ENCODE measurements around the gene SETBP1. TPM values are rescaled to one million over a fixed set of nuclear protein-coding genes. Genes with fewer than 3 reads are reported as not detected.

SETBP1 gene
- total RNA-seq, 1 donor from 2014 or later = 13.6 TPM

GRCh38 chr18:44936485-44936884, 255.8 kb downstream of the SETBP1 start:
- no peak overlapping the region for H3K9ac ChIP-seq (ENCODE audit: low read depth in 1 of 3, low read length in 3 of 3)
- peaks cover 10 to 12% (median 11%) of the 10 kb centered on the region in 3 donors for H3K4me1 ChIP-seq (ENCODE audit: control insufficient read depth in 3 of 3, insufficient read depth in 3 of 3, low read length in 3 of 3)
- H3K36me3 ChIP-seq (ENCODE audit: control insufficient read depth in 3 of 3, insufficient read depth in 3 of 3, low read length in 3 of 3) = no peaks in the 10 kb centered on the region
- no peak overlapping the region for H3K4me3 ChIP-seq (ENCODE audit: low read length in 3 of 3)
- H3K9me3 ChIP-seq (ENCODE audit: control insufficient read depth in 3 of 3, low read length in 3 of 3) = no peaks in the 10 kb centered on the region
- no peaks in the 10 kb centered on the region for H3K27me3 ChIP-seq (ENCODE audit: control insufficient read depth in 3 of 3, insufficient read depth in 3 of 3, low read length in 3 of 3)
- H3K27ac ChIP-seq (ENCODE audit: low read depth, low read length) = no peak overlapping the region

GRCh38 chr18:44937960-44938719, 257.5 kb downstream of the SETBP1 start:
- H3K36me3 ChIP-seq (ENCODE audit: control insufficient read depth in 3 of 3, insufficient read depth in 3 of 3, low read length in 3 of 3) = no peaks in the 10 kb centered on the region
- H3K4me1 ChIP-seq (ENCODE audit: control insufficient read depth in 3 of 3, insufficient read depth in 3 of 3, low read length in 3 of 3) = peaks cover 11 to 13% (median 11%) of the 10 kb centered on the region in 3 donors
- H3K27me3 ChIP-seq (ENCODE audit: control insufficient read depth in 3 of 3, insufficient read depth in 3 of 3, low read length in 3 of 3) = no peaks in the 10 kb centered on the region
- H3K9me3 ChIP-seq (ENCODE audit: control insufficient read depth in 3 of 3, low read length in 3 of 3) = no peaks in the 10 kb centered on the region
- no peak overlapping the region for H3K27ac ChIP-seq (ENCODE audit: low read depth, low read length)
- no peak overlapping the region for H3K9ac ChIP-seq (ENCODE audit: low read depth in 1 of 3, low read length in 3 of 3)
- no peak overlapping the region for H3K4me3 ChIP-seq (ENCODE audit: low read length in 3 of 3)

GRCh38 chr18:44938720-44939665, 258.3 kb downstream of the SETBP1 start:
- Histone ChIP-seq H3K36me3 (ENCODE audit: control insufficient read depth in 3 of 3, insufficient read depth in 3 of 3, low read length in 3 of 3) (no peaks in the 10 kb centered on the region), H3K27ac (ENCODE audit: low read depth, low read length) (no peak overlapping the region), H3K9ac (ENCODE audit: low read depth in 1 of 3, low read length in 3 of 3) (no peak overlapping the region), H3K27me3 (ENCODE audit: control insufficient read depth in 3 of 3, insufficient read depth in 3 of 3, low read length in 3 of 3) (no peaks in the 10 kb centered on the region), H3K4me3 (ENCODE audit: low read length in 3 of 3) (no peak overlapping the region), H3K9me3 (ENCODE audit: control insufficient read depth in 3 of 3, low read length in 3 of 3) (no peaks in the 10 kb centered on the region), H3K4me1 (ENCODE audit: control insufficient read depth in 3 of 3, insufficient read depth in 3 of 3, low read length in 3 of 3) (peaks cover 14 to 21% (median 17%) of the 10 kb centered on the region in 3 donors)

DNA sequence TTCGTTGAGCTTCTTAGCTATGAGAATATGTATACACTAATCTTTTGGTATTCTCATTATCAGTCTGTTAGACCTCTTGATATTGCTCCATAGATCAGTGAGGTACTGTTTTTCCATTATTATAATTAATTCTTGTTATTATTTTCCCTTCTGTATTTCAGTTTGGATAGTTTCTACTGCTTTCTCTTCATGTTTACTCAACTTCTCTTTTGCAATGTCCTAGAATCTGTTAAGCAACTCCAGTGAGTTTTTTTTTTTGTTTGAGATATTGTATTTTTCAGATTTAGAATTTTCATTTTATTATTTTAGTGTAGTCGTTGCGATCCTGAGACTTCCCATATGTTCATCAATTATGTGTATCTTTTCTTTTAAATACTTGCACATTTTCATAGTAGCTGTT, 260.8 kb downstream of the SETBP1 start:
- H3K9me3 ChIP-seq (ENCODE audit: control insufficient read depth in 3 of 3, low read length in 3 of 3) = no peaks in the 10 kb centered on the region
- no peaks in the 10 kb centered on the region for H3K27me3 ChIP-seq (ENCODE audit: control insufficient read depth in 3 of 3, insufficient read depth in 3 of 3, low read length in 3 of 3)
- H3K27ac ChIP-seq (ENCODE audit: low read depth, low read length) = no peak overlapping the region
- H3K4me1 ChIP-seq (ENCODE audit: control insufficient read depth in 3 of 3, insufficient read depth in 3 of 3, low read length in 3 of 3) = peaks cover 4 to 13% (median 7%) of the 10 kb centered on the region in 3 donors
- no peaks in the 10 kb centered on the region for H3K36me3 ChIP-seq (ENCODE audit: control insufficient read depth in 3 of 3, insufficient read depth in 3 of 3, low read length in 3 of 3)
- H3K9ac ChIP-seq (ENCODE audit: low read depth in 1 of 3, low read length in 3 of 3) = no peak overlapping the region
- H3K4me3 ChIP-seq (ENCODE audit: low read length in 3 of 3) = no peak overlapping the region

DNA sequence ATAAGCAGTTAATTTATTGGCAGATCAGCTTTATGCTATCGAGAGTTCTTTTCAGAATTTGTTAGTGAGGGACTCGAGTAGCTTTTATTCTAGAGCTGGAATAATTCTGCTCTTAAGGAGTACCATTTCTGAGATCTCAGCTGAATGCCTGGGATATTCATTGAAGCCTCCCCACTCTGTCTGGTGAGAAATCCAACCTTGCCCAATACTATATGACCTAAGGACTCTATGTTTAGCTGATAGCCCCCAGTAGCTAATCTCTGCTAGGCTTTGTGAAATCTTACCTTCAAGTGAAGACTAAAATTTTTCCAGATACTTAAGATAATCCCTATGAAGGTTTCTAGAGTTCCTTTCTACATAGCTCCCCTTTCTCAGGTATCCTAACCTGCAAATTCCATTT, 261.4 kb downstream of the SETBP1 start:
- Histone ChIP-seq H3K27ac (ENCODE audit: low read depth, low read length) (no peak overlapping the region), H3K4me3 (ENCODE audit: low read length in 3 of 3) (no peak overlapping the region), H3K27me3 (ENCODE audit: control insufficient read depth in 3 of 3, insufficient read depth in 3 of 3, low read length in 3 of 3) (no peaks in the 10 kb centered on the region), H3K9me3 (ENCODE audit: control insufficient read depth in 3 of 3, low read length in 3 of 3) (no peaks in the 10 kb centered on the region), H3K4me1 (ENCODE audit: control insufficient read depth in 3 of 3, insufficient read depth in 3 of 3, low read length in 3 of 3) (peaks cover 3 to 11% (median 7%) of the 10 kb centered on the region in 3 donors), H3K9ac (ENCODE audit: low read depth in 1 of 3, low read length in 3 of 3) (no peak overlapping the region), H3K36me3 (ENCODE audit: control insufficient read depth in 3 of 3, insufficient read depth in 3 of 3, low read length in 3 of 3) (no peaks in the 10 kb centered on the region)

GRCh38 chr18:44943311-44943881, 262.7 kb downstream of the SETBP1 start:
- Histone ChIP-seq H3K9ac (ENCODE audit: low read depth in 1 of 3, low read length in 3 of 3) (no peak overlapping the region), H3K27ac (ENCODE audit: low read depth, low read length) (no peak overlapping the region), H3K9me3 (ENCODE audit: control insufficient read depth in 3 of 3, low read length in 3 of 3) (no peaks in the 10 kb centered on the region), H3K4me3 (ENCODE audit: low read length in 3 of 3) (no peak overlapping the region), H3K4me1 (ENCODE audit: control insufficient read depth in 3 of 3, insufficient read depth in 3 of 3, low read length in 3 of 3) (peaks cover 3 to 11% (median 7%) of the 10 kb centered on the region in 3 donors), H3K36me3 (ENCODE audit: control insufficient read depth in 3 of 3, insufficient read depth in 3 of 3, low read length in 3 of 3) (no peaks in the 10 kb centered on the region), H3K27me3 (ENCODE audit: control insufficient read depth in 3 of 3, insufficient read depth in 3 of 3, low read length in 3 of 3) (no peaks in the 10 kb centered on the region)

DNA sequence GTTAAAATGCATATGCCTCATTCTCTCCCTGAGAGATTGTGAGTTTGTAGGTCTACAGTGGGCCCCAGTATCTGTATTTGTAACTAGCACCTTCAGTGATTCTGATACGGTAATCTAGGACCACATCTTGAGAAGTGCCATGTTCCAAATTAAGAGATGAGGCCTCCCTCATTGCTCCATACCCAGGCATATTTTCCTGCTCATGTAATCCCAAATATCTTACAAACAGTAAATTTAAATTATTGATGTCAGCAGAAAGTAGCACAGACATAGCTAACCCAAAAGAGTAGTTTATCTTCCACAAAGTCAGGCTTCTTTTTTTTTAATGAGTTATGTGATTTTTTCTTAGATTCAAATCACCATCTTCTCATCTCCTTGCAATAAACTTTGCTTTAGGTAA, 263.8 kb downstream of the SETBP1 start:
- no peaks in the 10 kb centered on the region for H3K27me3 ChIP-seq (ENCODE audit: control insufficient read depth in 3 of 3, insufficient read depth in 3 of 3, low read length in 3 of 3)
- H3K4me1 ChIP-seq (ENCODE audit: control insufficient read depth in 3 of 3, insufficient read depth in 3 of 3, low read length in 3 of 3) = peaks cover 3 to 11% (median 7%) of the 10 kb centered on the region in 3 donors
- no peak overlapping the region for H3K9ac ChIP-seq (ENCODE audit: low read depth in 1 of 3, low read length in 3 of 3)
- no peaks in the 10 kb centered on the region for H3K36me3 ChIP-seq (ENCODE audit: control insufficient read depth in 3 of 3, insufficient read depth in 3 of 3, low read length in 3 of 3)
- H3K4me3 ChIP-seq (ENCODE audit: low read length in 3 of 3) = no peak overlapping the region
- no peak overlapping the region for H3K27ac ChIP-seq (ENCODE audit: low read depth, low read length)
- H3K9me3 ChIP-seq (ENCODE audit: control insufficient read depth in 3 of 3, low read length in 3 of 3) = no peaks in the 10 kb centered on the region

- H3K27me3 ChIP-seq (ENCODE audit: control insufficient read depth in 3 of 3, insufficient read depth in 3 of 3, low read length in 3 of 3) = no peaks in the 10 kb centered on the region
- H3K4me1 ChIP-seq (ENCODE audit: control insufficient read depth in 3 of 3, insufficient read depth in 3 of 3, low read length in 3 of 3) = peaks cover 3 to 11% (median 7%) of the 10 kb centered on the region in 3 donors
- H3K27ac ChIP-seq (ENCODE audit: low read depth, low read length) = no peak overlapping the region
- peaks cover 0 to 10% (median 9%) of the 10 kb centered on the region in 3 donors for H3K36me3 ChIP-seq (ENCODE audit: control insufficient read depth in 3 of 3, insufficient read depth in 3 of 3, low read length in 3 of 3)
- H3K9me3 ChIP-seq (ENCODE audit: control insufficient read depth in 3 of 3, low read length in 3 of 3) = no peaks in the 10 kb centered on the region
- no peak overlapping the region for H3K4me3 ChIP-seq (ENCODE audit: low read length in 3 of 3)
- no peak overlapping the region for H3K9ac ChIP-seq (ENCODE audit: low read depth in 1 of 3, low read length in 3 of 3)
These were observed 265.3 kb downstream of the SETBP1 start for GRCh38 chr18:44945888-44946401.

GRCh38 chr18:44946529-44947113, 265.9 kb downstream of the SETBP1 start:
- Histone ChIP-seq H3K27me3 (ENCODE audit: control insufficient read depth in 3 of 3, insufficient read depth in 3 of 3, low read length in 3 of 3) (no peaks in the 10 kb centered on the region), H3K4me3 (ENCODE audit: low read length in 3 of 3) (no peak overlapping the region), H3K9ac (ENCODE audit: low read depth in 1 of 3, low read length in 3 of 3) (no peak overlapping the region), H3K9me3 (ENCODE audit: control insufficient read depth in 3 of 3, low read length in 3 of 3) (no peaks in the 10 kb centered on the region), H3K4me1 (ENCODE audit: control insufficient read depth in 3 of 3, insufficient read depth in 3 of 3, low read length in 3 of 3) (peaks cover 3 to 11% (median 7%) of the 10 kb centered on the region in 3 donors), H3K27ac (ENCODE audit: low read depth, low read length) (no peak overlapping the region), H3K36me3 (ENCODE audit: control insufficient read depth in 3 of 3, insufficient read depth in 3 of 3, low read length in 3 of 3) (peaks cover 0 to 12% (median 12%) of the 10 kb centered on the region in 3 donors)

Measured in skeletal muscle tissue (tissue), 4 donors.